ENCODE results near the gene PHOSPHO2.

Gene PHOSPHO2, protein sequence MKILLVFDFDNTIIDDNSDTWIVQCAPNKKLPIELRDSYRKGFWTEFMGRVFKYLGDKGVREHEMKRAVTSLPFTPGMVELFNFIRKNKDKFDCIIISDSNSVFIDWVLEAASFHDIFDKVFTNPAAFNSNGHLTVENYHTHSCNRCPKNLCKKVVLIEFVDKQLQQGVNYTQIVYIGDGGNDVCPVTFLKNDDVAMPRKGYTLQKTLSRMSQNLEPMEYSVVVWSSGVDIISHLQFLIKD

DNA sequence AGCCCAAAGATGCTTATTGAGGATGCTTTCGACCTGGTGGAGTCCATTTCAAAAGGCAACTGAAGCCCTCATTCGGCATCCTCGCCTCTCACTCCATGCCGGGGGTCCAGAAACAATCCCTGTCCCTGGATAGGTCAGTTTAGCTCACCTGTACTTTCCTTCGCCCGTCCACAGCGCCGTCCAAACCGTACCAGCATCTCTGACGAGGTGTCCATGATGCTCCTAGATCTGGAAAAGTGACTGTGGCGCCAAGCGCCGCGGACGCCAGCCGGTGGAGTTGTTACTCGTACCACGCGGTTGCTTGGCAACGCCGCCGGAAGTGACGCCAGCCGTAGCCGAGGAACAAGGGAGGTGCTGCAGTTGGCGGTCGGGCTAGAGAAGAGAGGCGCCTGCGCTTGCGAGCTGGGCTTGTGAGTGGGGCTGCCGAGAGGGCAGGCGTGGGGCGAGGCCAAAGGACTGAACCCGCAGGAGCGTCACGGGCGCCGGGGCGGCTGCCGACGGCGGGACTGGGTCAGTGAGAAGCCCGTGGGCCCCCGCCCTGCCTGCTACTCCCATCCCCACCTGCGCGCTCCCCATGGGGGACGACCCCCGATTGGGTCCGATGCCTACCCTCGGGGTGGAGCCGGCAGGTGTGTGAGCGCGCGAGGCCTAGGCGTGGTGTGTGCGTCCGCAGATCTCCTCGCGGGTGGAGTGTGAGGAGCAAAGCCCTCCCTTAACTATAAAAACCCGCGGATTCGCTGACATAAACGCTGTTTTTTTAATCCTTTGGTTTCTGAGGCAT is at the start of gene PHOSPHO2, which contains the start of gene CFAP210:
Gene PHOSPHO2 (plus strand): TSS at position 357 of the 781 bp plus-strand sequence. CDS start 6,503 bp downstream, outside the sequence.
Gene CFAP210 (minus strand): TSS at position 293 of the 781 bp plus-strand sequence. CDS start 78 bp downstream, at position 215.
- DNase-seq: peak; percentile 97 to 99

DNA sequence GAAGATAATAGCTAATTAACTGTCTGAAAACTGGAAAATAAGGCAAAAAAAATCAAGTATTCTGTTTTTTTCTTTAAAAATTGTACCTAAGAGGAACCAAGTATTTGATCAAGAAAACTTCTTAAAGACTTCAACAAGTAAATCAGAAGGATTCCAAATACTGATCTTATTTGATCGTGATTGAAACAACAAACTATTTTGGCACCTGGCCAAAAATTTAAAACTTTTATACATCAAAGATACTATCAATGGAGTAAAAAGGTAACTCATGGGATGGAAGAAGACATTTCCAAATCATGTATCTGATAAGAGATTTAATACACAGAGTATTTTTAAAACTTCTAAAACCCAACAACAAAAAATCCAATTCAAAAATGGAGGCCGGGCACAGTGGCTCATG is 46.8 kb upstream of the PHOSPHO2 start:
- DNase-seq: no peak

DNA sequence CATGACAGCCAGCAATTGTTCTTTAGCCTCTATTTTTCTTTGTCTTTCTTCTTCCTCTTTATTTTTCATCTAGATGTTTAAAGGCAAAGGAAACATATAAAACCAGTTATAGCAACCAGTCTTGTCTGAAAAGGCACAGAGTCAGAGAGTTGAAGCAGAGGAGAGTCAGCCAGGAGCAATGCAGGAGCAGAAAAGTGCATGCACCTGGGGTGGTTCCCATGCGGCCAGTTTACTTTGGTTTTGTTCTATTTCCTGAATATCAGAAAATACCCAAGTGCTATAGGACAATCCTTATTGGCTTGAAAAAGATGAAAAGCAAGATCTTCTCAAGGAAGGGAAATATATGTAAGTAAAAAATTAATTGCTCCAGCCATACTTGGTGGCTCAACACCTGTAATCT is 45.0 kb upstream of the PHOSPHO2 start:
- DNase-seq: no peak

DNA sequence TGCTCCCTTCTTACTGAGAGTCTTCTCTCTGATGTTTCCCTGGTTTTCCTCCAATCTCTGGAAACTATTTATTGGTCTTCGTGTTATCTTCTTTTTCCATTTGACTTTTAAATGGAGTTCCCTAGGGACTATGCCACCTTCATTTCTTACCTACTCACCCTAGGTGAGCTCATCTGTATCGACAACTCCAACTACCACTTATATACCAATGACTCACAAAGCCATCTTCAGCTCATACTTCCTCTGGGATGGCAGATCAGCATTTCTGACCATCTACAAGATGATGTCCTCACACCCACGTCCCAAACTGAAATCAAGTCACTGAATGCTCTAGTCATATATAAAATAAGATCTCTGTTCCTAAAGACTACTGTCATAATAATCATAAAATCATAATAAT is 40.6 kb upstream of the PHOSPHO2 start:
- DNase-seq: no peak

DNA sequence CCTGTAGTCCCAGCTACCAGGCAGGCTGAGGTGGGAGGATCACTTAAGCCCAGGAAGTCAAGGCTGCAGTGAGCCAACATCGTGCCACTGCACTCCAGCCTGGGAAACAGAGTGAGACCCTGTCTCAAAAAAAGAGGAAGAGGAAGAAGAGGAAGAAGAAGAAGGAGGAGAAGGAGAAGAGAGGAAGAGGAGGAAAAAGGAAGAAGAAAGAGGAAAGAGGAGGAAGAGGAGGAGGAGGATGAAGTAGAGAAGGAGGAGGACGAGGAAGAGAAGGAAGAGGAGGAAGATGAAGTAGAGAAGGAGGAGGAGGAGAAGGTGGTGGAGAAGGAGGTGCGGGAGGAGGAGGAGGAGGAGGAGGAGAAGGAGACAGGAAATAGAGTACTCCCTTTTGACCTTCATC is 38.1 kb upstream of the PHOSPHO2 start:
- DNase-seq: no peak

DNA sequence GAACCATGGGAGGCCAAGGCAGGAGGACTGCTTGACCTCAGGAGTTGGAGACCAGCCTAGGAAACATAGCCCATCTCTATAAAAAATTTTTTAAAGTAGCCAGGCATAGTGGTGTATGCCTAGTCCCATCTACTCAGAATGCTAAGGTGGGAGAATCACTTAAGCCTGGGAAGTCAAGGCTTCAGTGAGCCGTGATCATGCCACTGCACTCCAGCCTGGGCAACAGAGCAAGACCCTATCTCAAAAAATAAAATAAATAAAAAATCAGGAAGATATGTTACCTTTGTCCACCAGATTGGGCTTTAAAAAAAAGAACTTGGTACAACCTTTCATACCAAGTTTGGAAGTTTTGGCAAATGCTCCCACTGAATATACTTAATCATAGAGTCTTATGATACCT is 35.4 kb upstream of the PHOSPHO2 start:
- no peak for DNase-seq

DNA sequence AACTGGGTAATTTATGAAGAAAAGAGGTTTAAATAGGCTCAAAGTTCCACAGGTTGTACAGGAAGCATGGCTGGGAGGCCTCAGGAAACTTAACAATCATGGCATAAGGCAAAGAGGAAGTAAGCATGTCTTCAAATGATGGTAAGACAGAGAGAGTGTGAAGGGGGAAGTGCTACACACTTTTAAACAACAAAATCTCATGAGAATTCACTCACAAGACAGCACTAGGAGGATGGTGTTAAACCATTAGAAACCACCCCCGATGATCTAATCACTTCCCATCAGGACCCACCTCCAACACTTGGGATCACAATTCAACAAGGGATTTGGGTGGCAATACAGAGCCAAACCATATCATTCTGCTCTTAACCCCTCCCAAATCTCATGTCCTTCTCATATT is 34.9 kb upstream of the PHOSPHO2 start:
- no peak for DNase-seq

DNA sequence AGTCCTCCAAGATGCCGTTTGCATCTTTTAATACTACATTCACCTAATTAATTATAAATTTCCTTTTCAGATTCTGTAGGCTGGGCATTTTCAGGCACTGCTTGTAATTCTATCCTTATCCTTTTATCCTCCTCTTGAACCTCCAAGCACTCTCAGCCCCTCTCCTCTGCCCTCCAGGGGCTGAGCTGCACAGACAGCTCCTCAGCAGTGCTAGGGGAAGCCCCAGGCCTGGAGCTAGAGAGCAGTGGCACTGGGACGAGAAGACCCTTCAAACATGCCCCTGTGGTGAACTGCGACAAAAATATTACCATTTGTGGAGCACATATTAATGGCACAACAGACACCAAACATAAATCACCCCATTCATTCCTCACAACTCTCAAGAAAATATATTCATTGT is 33.0 kb upstream of the PHOSPHO2 start:
- no peak for DNase-seq

DNA sequence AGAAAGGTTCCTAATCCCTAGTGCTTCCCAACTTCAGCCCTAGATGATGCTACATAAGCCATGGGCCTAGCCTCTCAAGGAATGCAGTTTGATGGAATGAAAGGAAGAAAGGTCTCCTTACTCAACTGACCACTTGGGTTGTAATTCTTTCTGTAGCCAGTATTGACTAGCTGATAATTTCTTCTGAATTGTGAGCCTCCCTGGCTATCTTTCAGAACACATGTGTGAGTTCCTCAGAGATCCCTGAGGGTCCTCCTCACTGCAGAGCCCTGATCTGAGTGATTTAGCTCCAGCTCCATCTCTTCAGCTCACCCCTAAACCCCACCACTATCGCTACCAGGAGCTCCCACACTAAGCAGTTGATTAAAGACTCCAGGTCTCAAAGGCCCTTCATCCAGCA is 31.5 kb upstream of the PHOSPHO2 start:
- no peak for DNase-seq

DNA sequence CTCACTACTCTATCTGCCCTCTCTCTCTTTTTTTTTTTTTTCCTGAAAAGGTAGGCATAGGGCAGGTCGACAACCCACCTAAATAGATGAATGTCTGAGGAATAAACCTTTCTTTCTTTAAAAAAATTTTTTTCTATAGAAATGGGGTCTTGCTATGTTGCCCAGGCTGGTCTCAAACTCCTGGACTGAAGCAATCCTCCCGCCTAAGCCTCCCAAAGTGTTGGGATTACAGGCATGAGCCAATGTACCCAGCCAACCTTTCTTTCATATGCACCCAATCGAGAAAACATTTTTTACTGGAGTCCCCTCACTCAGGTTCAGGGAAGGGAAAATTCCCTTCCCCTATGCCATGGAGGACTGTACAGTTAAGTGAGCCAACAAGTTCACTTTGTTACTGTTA is 31.0 kb upstream of the PHOSPHO2 start:
- DNase-seq: no peak

DNA sequence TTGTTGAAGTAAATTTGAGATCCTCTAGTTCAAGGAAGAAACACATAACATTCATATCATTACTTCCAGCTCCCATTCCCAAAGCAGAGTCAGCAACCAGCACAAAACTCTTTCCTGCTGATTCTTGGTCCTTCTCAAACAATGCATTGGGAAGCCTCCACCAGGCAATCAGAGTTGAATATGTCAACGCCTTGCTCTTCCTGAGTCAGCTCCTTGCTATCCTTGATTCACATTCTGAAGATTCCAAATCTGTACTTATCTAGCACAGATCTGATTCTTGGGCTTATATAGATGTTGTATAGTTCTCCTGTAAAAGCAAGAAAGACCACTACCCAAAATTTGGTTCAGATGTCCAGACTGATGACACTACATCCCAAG is 29.7 kb upstream of the PHOSPHO2 start:
- no peak for DNase-seq

DNA sequence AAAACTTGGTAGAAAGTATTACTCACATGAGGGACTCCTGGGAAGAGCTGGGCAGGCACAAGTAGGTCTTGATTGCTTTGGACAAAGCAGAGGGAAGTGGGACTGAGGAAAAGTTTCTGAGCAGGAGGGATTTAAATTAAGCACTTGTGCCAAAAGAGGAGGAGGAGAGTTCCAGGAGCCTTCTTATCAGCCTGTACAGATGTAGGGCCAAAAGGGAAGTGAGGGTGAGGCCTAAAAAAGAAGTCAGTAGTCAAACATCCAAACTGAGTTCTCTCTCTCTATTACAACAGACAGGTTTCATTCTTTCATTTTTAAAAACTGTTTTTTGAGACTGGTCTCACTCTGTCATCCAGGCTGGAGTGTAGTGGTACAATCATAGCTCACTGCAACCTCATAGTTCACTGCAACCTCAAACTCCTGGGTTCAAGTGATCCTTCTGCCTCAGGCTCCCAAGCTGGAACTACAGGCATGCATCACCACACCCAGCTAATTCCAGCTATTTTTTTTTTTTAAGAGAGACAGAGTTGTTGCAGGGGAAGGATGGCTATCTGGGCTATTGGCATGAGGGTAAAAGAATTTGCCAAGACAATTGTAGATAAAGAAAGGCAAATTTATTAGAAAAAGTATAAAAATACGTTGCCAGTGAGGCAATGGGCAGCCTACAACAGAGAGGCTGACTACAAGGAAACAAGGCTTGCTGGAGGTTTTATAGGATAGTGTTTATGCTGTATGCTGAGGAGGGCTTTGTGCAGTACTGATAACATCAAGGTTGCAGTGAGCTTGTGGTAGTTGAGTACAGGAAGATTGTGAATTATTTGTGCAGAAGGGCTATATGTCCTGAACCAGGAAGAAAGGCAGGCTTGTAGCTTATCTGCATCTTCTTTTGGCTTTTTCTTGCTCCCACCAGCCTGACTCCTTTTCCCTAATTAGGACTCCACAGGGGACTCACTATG is 29.0 kb upstream of the PHOSPHO2 start:
- no peak for DNase-seq

DNA sequence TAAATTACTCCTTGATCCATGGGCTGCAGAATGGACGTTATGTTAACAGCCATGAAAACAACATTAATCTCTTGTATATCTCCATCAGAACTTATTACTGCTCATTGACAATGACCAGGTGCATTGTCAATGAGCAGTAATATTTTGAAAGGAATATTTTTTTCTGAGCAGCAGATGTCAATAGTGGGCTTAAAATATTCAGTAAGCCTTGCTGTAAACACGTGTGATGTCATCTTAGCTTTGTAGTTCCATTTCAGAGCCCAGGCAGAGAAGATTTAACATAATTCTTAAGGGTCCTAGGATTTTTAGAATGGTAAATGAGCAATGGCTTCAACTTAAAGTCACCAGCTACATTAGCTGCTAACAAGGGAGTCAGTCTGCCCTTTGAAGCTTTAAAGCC is 26.7 kb upstream of the PHOSPHO2 start:
- DNase-seq: no peak

DNA sequence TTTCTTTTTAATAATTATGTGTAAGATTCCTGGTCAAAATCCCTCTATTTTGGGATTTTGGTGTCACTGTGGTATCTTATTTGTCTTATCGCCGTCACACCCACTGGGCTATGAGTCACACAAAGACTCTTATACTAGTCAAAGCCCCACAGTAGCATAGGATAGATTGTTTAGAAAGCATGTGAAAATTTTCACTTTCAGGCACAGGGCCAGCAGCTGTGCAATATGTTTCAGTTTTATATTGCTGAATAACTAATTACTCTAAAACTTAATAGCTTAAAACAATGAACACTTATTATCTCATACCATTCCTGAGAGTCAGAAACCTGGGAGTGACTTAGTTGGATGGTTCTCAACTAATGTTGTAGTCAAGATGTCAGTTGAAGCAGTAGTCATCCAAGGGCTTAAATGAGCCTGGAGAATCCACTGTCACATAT is 24.0 kb upstream of the PHOSPHO2 start:
- DNase-seq: no peak

DNA sequence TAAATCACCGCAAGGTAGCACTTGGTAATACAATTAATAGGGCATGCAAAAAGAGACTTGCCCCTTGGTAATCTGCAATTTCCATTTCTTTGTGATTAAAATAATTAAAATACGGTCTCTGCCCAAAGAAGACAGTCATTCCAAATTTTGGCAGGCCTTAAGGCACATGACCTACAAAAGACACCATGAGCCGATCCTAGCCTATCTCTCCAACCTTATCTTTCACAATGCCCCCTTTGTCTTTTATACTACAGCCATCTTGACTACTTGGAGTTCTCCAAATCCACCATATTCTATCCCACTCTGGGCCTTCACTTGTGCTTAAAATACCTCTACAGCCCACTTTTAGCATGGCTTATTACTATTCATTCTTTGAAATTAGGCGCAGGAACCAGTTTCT is 23.3 kb upstream of the PHOSPHO2 start:
- no peak for DNase-seq

DNA sequence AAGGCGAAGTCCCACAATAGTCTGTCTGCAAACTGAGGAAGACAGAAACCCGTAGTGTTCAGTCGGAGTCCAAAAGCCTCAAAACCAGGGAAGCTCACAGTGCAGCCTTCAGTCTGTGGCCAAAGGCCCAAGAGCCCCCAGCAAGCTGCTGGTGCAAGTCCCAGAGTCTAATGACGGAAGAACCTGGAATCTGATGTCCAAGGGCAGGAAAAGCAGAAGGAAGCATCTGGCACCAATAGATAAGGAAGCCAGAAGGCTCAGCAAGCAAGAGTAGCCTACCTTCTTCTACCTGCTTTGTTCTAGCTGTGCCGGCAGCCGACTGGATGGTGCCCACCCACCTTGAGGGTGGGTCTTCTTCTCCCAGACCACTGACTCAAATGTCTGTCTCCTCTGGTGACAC is 21.9 kb upstream of the PHOSPHO2 start:
- DNase-seq: no peak

DNA sequence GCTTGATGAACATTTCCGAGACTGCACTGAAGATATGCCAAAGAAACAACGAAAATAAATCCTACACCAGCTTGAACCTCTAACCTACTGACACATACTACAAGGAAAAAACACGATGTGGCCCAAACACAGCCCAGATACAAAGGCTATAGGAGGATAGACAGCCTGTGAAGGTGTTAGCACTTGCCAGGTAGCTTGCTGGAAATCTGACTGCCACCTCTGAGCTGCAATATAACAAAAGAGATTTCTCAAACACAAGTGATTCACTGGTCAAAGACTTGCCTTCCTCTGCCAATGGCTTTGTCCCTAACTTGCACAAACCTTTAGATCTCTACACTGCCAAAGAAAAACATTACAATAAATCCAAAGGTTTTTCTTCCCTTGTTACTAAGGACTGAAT is 21.2 kb upstream of the PHOSPHO2 start:
- no peak for DNase-seq

DNA sequence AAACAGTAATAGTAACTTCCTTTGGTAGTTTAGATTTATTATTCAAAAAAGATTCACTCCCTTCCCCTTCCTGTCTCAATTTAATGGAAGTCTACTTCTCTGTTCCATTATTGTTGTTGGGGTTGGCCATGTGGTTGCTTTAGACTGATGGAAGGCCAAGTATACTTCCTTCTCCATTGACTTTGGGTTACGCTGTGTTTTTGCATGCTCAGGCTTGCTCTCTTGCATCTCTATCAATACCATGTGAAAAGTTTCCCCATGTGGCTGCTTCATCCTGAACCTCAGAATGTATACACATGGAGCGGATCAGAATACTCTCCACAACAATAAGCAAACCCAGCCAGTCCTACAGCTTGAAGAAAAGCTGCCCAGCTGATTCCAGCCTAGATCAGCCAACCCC is 20.3 kb upstream of the PHOSPHO2 start:
- no peak for DNase-seq

DNA sequence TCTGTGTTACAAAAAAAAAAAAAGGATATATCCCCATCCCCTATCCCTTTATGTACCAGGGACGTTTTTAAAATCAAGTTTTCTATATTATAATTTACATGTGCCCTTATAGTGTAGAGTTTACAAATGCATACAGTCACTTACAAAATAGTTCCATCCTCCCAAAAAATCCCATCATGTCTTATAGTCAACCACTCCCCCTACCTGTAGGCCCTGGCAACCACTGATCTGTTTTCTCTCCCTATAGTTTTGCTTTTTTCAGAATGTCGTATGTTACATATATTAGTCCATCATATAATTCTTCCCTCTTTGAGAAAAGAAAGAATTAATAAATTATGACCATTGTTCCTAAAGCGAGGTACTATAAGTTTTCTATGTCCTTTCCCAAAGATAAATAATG is 17.9 kb upstream of the PHOSPHO2 start:
- no peak for DNase-seq

DNA sequence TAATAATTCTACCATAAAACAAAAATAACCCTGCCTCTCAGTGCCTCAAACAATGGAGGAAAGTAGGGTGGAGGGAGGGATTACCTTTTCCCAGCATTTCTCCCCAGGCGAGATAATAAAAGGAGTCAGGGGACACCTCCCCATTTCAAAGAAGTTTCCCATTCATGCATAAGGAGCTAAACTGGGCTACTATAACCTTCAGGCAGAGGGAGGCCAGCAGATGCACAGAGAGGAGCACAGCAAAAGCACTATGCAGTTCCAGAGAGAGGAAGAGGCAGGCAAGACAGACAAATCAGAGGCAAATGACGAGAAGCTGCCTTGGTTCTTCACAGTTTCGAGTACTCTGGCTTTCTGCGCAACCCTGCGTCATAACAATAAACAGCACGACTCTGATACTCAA is 17.4 kb upstream of the PHOSPHO2 start:
- DNase-seq: no peak

DNA sequence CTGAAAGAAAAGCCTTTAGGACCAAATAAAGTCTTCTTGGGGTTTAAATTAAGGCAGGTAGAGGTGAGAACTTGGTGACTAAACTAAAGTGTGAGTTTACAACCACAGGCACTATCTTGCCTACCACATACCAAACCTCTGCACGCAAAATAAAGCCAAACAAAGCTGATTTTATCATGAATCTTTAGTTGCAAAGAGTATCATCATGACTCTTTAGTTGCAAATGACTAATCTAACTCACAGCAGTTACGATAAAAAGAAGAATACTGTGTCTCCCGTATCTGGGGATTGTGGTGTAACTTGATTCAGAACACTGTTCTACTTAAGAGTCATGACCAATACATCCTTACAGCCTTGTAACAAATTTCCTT is 11.2 kb upstream of the PHOSPHO2 start:
- no peak for DNase-seq

DNA sequence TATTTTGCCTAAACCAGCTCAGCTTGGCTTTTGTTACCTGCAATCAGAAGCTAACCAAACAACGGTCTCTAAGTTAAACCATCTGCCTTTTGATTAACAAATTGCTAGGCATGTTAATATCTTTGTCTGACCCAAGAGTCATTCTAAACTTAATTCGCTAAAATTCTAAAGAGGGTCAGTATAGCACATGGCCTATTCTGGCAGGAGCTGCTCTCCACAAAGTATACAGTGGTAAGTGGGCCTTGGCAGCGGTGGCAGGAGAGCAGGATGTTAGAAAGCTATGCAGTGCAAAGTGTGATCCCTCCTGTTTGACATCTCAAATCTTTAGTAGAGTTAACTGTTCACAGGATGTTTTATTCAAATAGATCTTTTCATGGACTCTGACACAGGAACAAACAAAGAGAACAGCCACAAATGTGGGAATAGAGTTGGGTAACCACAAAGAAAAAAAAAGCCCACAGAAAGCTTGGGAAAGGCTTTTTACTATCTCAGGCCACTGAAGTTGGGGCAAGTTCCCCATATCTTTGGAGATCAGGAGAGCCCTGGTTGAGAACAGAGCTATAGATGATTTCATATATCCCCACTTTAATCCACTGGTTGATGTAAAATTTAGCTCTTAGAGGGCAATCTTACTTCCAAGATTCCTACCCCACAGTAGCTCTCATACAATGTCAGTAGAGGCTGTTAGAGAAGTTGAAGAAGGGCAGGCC is 10.7 kb upstream of the PHOSPHO2 start:
- DNase-seq: no peak

DNA sequence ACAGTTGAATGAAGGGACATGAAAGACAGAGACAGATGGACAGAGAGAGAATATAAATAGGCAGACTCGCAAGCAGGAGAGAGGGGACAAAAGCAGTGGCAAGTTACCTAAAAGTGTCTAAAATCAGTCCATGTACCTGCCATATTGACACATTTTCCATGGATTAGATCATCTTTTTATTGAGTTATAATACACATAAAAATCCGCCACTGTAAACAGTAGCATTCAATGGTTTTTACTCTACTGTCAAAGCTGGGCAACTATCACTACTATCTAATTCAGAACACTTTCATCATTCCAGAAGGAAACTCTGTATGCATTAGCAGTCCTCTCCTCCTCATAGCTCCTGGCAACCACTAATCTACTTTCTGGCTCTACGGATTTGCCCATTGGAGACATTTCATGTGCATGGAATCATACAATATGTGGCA is 10.1 kb upstream of the PHOSPHO2 start:
- no peak for DNase-seq

All from stimulated activated CD4-positive, alpha-beta T cell treated with anti-CD3 and anti-CD28 coated beads, Interleukin-2, amount 100 ng/mL, for 48 hours (primary cell).